OCI-LY1 (cell line): Measurements from ENCODE around the gene ZBTB45.

Experiments
- H2AFZ ChIP-seq: fragments of 200-600 bp; sonication (generic), shearing (Covaris generic); 2 replicates; pipeline ENCODE4 v1.6.0; 2014; ENCODE audit warnings: antibody characterized with exemption, mild to moderate bottlenecking, low read length
- H3F3A ChIP-seq: fragments of 200-600 bp; sonication (generic), shearing (Covaris generic); 2 replicates; pipeline ENCODE4 v1.6.0; 2014; ENCODE audit warnings: mild to moderate bottlenecking, antibody characterized with exemption, low read length, moderate library complexity; ENCODE audit not compliant: insufficient read depth
- H3K27ac ChIP-seq: fragments of 200-600 bp; sonication (generic); 2 replicates; pipeline ENCODE4 v1.5.1; 2014; ENCODE audit warnings: low read length, mixed run types, mild to moderate bottlenecking, low read depth; ENCODE audit not compliant: poor library complexity, severe bottlenecking
- H3K27me3 ChIP-seq: fragments of 200-600 bp; sonication (generic); 2 replicates; pipeline ENCODE4 v1.6.0; 2014; ENCODE audit warnings: antibody characterized with exemption, mild to moderate bottlenecking, low read length, moderate library complexity; ENCODE audit not compliant: insufficient read depth
- H3K36me3 ChIP-seq: fragments of 200-600 bp; sonication (generic); 2 replicates; pipeline ENCODE4 v1.6.1; 2014; ENCODE audit warnings: mild to moderate bottlenecking, antibody characterized with exemption, low read length, moderate library complexity, mixed read lengths; ENCODE audit not compliant: insufficient read depth
- H3K4me1 ChIP-seq: fragments of 200-600 bp; sonication (generic); 2 replicates; pipeline ENCODE4 v1.5.1; 2014; ENCODE audit warnings: mild to moderate bottlenecking, low read length, moderate library complexity; ENCODE audit not compliant: insufficient read depth, severe bottlenecking
- H3K4me2 ChIP-seq: fragments of 200-600 bp; sonication (generic), shearing (Covaris generic); 2 replicates; pipeline ENCODE4 v1.6.1; 2014; ENCODE audit warnings: low read length
- H3K4me3 ChIP-seq: fragments of 200-600 bp; sonication (generic); 2 replicates; pipeline ENCODE4 v1.5.1; 2014; ENCODE audit warnings: low read length, low read depth, mild to moderate bottlenecking, mixed read lengths; ENCODE audit not compliant: poor library complexity, severe bottlenecking
- H3K79me2 ChIP-seq: fragments of 200-600 bp; shearing (Covaris generic); 2 replicates; pipeline ENCODE4 v1.6.1; 2016; ENCODE audit warnings: mixed run types, low read length, mixed read lengths; ENCODE audit not compliant: insufficient read depth
- H3K9ac ChIP-seq: fragments of 200-600 bp; sonication (generic), shearing (Covaris generic); 2 replicates; pipeline ENCODE4 v1.6.1; 2014; ENCODE audit warnings: mild to moderate bottlenecking, low read length, mixed read lengths
- H3K9me2 ChIP-seq: fragments of 200-600 bp; sonication (generic), shearing (Covaris generic); 2 replicates; pipeline ENCODE4 v1.6.1; 2014; ENCODE audit warnings: low read depth, mild to moderate bottlenecking, low read length, mixed read lengths
- H3K9me3 ChIP-seq: fragments of 200-600 bp; shearing (Covaris generic); 2 replicates; pipeline ENCODE4 v1.6.1; 2014; ENCODE audit warnings: low read length, mixed read lengths
- H4K20me1 ChIP-seq: fragments of 200-600 bp; sonication (generic), shearing (Covaris generic); 2 replicates; pipeline ENCODE4 v1.6.0; 2016; ENCODE audit warnings: mild to moderate bottlenecking, low read length; ENCODE audit not compliant: insufficient read depth
- CTCF ChIP-seq: fragments of 200-600 bp; sonication (generic), shearing (Covaris generic); IDR thresholded peaks from 2 replicates; pipeline ENCODE4 v1.5.1; 2017; ENCODE audit warnings: mild to moderate bottlenecking, antibody characterized with exemption, low read length, moderate library complexity, mixed read lengths
- EZH2 ChIP-seq: fragments of 200-600 bp; sonication (generic), shearing (Covaris generic); IDR thresholded peaks from 2 replicates; pipeline ENCODE4 v1.8.0; 2017; ENCODE audit warnings: borderline replicate concordance, mixed run types, mild to moderate bottlenecking, antibody characterized with exemption, low read length, moderate library complexity, mixed read lengths

The ZBTB45 gene

GRCh38 chr19:58563823-58564222 is 44.2 kb upstream of the ZBTB45 start:
- peaks cover 45% of the 10 kb centered on the region for H3K4me1 ChIP-seq
- H3K27ac ChIP-seq: peak overlapping the region; percentile 0
- TF ChIP-seq CTCF (no peak), EZH2 (no peak)

DNA sequence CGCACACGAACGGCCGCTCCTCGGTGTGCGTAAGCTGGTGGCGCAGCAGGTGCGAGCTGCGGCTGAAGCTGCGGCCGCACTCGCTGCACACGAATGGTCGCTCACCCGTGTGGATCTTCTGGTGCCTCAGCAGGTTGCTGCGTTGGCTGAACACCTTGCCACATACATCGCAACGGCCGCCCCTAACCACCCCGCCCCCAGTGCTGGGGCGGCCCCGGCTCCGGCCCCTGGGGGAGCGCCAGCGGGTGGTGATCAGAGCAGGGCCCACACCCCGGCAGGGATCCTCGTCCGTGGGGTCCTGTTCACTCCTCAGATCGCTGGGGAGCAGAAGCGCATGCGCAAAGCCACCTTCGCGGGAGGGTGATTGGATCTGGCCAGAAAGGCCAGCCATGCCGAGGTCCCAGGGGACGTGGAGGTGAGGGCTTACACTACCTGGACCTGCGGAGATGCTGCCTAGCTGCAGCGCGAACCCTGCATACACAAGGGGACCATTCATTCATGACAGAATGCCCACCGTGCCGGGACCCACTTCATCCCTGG is 43.5 kb upstream of the ZBTB45 start:
- Histone ChIP-seq H3K9me3 (no peaks in the 10 kb centered on the region), H3K36me3 (peaks cover 9% of the 10 kb centered on the region; the same call in 1 of the 2 replicates), H3K9me2 (no peaks in the 10 kb centered on the region), H3K27me3 (no peaks in the 10 kb centered on the region), H3K4me2 (peak overlapping the region; percentile 69), H3F3A (peaks cover 18% of the 10 kb centered on the region), H3K79me2 (no peaks in the 10 kb centered on the region), H3K27ac (peak overlapping the region; percentile 99), H3K4me1 (peaks cover 45% of the 10 kb centered on the region), H3K4me3 (peak overlapping the region; percentile 59), H2AFZ (no peak overlapping the region), H4K20me1 (no peaks in the 10 kb centered on the region), H3K9ac (peak overlapping the region; percentile 67; the same call in 1 of the 2 replicates)
- TF ChIP-seq CTCF (no peak), EZH2 (no peak)

More at GRCh38 chr19:58563823-58564222, 44.2 kb upstream of the ZBTB45 start:
- Histone ChIP-seq H4K20me1 (no peaks in the 10 kb centered on the region), H3K79me2 (no peaks in the 10 kb centered on the region), H3K9me2 (no peaks in the 10 kb centered on the region), H3K4me2 (peak overlapping the region; percentile 69; the same call in 1 of the 2 replicates), H3F3A (peaks cover 18% of the 10 kb centered on the region), H3K9ac (no peak overlapping the region; the same call in 1 of the 2 replicates), H3K4me3 (peak overlapping the region; percentile 59), H3K36me3 (peaks cover 9% of the 10 kb centered on the region; the same call in 1 of the 2 replicates), H3K27me3 (no peaks in the 10 kb centered on the region), H2AFZ (no peak overlapping the region), H3K9me3 (no peaks in the 10 kb centered on the region)

DNA sequence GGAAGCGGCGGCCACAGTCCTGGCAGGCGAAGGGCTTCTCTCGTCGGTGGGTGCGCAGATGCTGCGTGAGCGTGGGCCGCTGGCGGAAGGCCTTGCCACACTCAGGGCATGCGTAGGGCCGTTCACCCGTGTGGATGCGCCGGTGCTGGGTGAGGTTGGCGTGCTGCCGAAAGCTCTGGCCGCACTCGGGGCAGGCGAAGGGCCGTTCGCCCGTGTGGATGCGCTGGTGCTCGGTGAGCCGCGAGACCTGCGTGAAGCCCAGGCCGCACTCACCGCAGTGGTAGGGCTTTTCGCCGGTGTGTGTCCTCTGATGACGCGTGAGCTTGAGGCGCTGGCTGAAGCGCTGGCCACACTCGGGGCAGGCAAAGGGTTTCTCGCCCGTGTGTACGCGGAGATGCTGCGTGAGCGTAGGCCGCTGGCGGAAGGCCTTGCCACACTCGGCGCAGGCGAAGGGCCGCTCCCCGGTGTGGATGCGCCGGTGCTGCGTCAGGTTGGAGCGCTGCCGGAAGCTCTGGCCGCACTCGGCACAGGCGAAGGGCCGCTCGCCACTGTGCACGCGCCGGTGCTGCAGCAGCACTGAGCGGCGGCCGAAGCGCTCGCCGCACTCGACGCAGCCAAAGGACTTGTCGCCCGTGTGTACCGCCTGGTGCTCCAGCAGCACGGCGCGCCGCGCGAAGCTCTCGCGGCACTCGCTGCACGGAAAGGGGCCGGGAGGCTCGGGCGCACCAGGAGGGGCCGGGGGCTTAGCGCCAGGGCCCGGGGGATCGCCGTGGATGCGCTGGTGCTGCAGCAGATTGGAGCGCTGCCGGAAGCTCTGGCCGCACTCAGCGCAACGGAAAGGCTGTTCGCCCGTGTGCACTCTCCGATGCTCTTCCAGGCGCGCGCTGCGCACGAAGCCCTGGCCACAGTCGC is 42.8 kb upstream of the ZBTB45 start:
- Histone ChIP-seq H3K36me3 (peaks cover 7% of the 10 kb centered on the region; the same call in 1 of the 2 replicates), H3F3A (peaks cover 18% of the 10 kb centered on the region), H3K4me1 (peaks cover 46% of the 10 kb centered on the region), H3K4me3 (peak overlapping the region; percentile 59), H3K27me3 (no peaks in the 10 kb centered on the region), H2AFZ (no peak overlapping the region), H3K9ac (peak overlapping the region; percentile 67), H3K4me2 (peak overlapping the region; percentile 69), H3K9me2 (no peaks in the 10 kb centered on the region), H3K27ac (peak overlapping the region; percentile 99), H3K9me3 (no peaks in the 10 kb centered on the region), H4K20me1 (no peaks in the 10 kb centered on the region), H3K79me2 (peaks cover 7% of the 10 kb centered on the region)
- no peak for TF ChIP-seq CTCF
- no peak for TF ChIP-seq EZH2
